ENCODE data around the gene TNFRSF8. TPM values are rescaled to one million over a fixed set of nuclear protein-coding genes. Genes with fewer than 3 reads are reported as not detected.

The TNFRSF8 gene
- total and polyA plus RNA-seq, 9 of the 15 experiments (the other 6 are each of a cell fraction or from before 2014, with no cell fraction given): 3.5 to 38.4 (median 17.1) TPM

DNA sequence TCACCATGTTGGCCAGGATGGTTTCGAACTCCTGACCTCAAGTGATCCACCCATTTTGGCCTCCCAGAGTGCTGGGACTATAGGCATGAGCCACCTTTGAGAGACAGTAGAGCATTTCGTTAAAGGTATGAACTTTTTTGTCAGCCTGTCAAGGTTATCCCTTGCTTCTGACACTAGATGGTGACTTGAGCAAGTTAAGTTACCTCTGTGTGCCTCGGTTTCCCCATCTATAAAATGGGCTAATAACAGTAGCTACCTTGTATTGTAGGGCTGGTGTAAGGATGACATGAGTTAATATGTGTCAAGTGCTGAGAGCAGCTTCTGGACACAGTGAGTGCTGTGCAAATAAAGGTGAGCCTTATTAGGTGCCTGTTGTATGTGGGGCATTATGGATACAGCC lies 8.8 kb downstream of the TNFRSF8 start (continued):
- TF ChIP-seq, protein P1, sequence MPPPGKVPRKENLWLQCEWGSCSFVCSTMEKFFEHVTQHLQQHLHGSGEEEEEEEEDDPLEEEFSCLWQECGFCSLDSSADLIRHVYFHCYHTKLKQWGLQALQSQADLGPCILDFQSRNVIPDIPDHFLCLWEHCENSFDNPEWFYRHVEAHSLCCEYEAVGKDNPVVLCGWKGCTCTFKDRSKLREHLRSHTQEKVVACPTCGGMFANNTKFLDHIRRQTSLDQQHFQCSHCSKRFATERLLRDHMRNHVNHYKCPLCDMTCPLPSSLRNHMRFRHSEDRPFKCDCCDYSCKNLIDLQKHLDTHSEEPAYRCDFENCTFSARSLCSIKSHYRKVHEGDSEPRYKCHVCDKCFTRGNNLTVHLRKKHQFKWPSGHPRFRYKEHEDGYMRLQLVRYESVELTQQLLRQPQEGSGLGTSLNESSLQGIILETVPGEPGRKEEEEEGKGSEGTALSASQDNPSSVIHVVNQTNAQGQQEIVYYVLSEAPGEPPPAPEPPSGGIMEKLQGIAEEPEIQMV (tag; conservative IDR thresholded peaks at IDR 0.05; ENCODE audit: low read depth): no peak
- TF ChIP-seq CHD4 (IDR thresholded peaks at IDR 0.05; ENCODE audit: insufficient read depth, insufficient replicate concordance, low read depth, low read length, poor library complexity, severe bottlenecking) (peak; percentile 63), NUFIP1 (IDR thresholded peaks at IDR 0.05; ENCODE audit: partially characterized antibody) (no peak), NFRKB (IDR thresholded peaks at IDR 0.05; ENCODE audit: low read depth) (no peak), HSF4 (CRISPR knock-in tag; IDR thresholded peaks at IDR 0.05; ENCODE audit: borderline replicate concordance) (no peak), MAFG (tag; conservative IDR thresholded peaks at IDR 0.05) (no peak), NR3C1 (CRISPR knock-in tag; IDR thresholded peaks at IDR 0.05) (no peak), ZNF197 (CRISPR knock-in tag; IDR thresholded peaks at IDR 0.05; ENCODE audit: low read depth) (no peak), BCL6 (CRISPR knock-in tag; IDR thresholded peaks at IDR 0.05) (no peak), KDM1A (IDR thresholded peaks at IDR 0.05) (peak in 1 of 2 experiments; percentile 84; a peak in 3 of 4 replicates), PTRF (tag; IDR thresholded peaks at IDR 0.05) (no peak), PRMT5 (CRISPR knock-in tag; IDR thresholded peaks at IDR 0.05) (no peak), NCOA1 (IDR thresholded peaks at IDR 0.05; ENCODE audit: low read depth) (no peak), NR1H2 (CRISPR knock-in tag; IDR thresholded peaks at IDR 0.05) (no peak), ZNF79 (CRISPR knock-in tag; IDR thresholded peaks at IDR 0.05; ENCODE audit: low read depth) (no peak), KDM5B (IDR thresholded peaks at IDR 0.05; ENCODE audit: insufficient replicate concordance, low read depth, low read length) (no peak), HDAC6 (IDR thresholded peaks at IDR 0.05; ENCODE audit: low read depth, low read length) (no peak)
- TF ChIP-seq, protein P2, sequence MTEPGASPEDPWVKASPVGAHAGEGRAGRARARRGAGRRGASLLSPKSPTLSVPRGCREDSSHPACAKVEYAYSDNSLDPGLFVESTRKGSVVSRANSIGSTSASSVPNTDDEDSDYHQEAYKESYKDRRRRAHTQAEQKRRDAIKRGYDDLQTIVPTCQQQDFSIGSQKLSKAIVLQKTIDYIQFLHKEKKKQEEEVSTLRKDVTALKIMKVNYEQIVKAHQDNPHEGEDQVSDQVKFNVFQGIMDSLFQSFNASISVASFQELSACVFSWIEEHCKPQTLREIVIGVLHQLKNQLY (CRISPR knock-in tag; conservative IDR thresholded peaks at IDR 0.05): no peak
- TF ChIP-seq, protein P3, sequence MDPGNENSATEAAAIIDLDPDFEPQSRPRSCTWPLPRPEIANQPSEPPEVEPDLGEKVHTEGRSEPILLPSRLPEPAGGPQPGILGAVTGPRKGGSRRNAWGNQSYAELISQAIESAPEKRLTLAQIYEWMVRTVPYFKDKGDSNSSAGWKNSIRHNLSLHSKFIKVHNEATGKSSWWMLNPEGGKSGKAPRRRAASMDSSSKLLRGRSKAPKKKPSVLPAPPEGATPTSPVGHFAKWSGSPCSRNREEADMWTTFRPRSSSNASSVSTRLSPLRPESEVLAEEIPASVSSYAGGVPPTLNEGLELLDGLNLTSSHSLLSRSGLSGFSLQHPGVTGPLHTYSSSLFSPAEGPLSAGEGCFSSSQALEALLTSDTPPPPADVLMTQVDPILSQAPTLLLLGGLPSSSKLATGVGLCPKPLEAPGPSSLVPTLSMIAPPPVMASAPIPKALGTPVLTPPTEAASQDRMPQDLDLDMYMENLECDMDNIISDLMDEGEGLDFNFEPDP (CRISPR knock-in tag; IDR thresholded peaks at IDR 0.05): no peak
